Right lobe of liver (tissue), 4 donors: ENCODE measurements around the gene DHX38.

ENCODE experiments used
- CTCF ChIP-seq, 4 donors: fragments of 200-600 bp in 3 of 4; fragments of 450-650 bp in 1 of 4; IDR thresholded peaks; one replicate each; pipeline versions ENCODE4 v1.5.1 to v1.8.0; 2016 to 2022; ENCODE audit warnings: antibody characterized with exemption in 4 of 4, mild to moderate bottlenecking in 2 of 4
- POLR2A ChIP-seq: fragments of 450-650 bp; IDR thresholded peaks from one replicate; pipeline ENCODE4 v1.6.1; 2017; ENCODE audit warnings: antibody characterized with exemption, mild to moderate bottlenecking
- donor health status: DM: no; HTN: no; CAD: no.
- donor health status: DM: no; HTN: no; CAD: no.
- donor health status: DM: no; HTN: yes; CAD: no.

GRCh38 chr16:72110662-72111615, 17.3 kb downstream of the DHX38 start:
- TF ChIP-seq CTCF (IDR thresholded peaks at IDR 0.05) (no peak), POLR2A (no peak)
